LNCaP clone FGC (cell line): ENCODE measurements around the gene NIPAL4.

Source experiments
- DNase-seq: peaks from one replicate; pipeline ENCODE4 v3.0.0-alpha.2; 2011; ENCODE audit warnings: low read depth
- H3K4me3 ChIP-seq: 2 replicates; pipeline ENCODE4 v1.5.1; 2011; ENCODE audit warnings: mild to moderate bottlenecking, low read depth, low read length, control low read depth
- TF ChIP-seq, protein P1 (sequence below): IDR thresholded peaks from 2 replicates; pipeline ENCODE4 v1.5.1; 2012; ENCODE audit warnings: mild to moderate bottlenecking; ENCODE audit not compliant: control insufficient read depth, insufficient read depth; ENCODE audit errors: extremely low read depth

Gene NIPAL4

DNA sequence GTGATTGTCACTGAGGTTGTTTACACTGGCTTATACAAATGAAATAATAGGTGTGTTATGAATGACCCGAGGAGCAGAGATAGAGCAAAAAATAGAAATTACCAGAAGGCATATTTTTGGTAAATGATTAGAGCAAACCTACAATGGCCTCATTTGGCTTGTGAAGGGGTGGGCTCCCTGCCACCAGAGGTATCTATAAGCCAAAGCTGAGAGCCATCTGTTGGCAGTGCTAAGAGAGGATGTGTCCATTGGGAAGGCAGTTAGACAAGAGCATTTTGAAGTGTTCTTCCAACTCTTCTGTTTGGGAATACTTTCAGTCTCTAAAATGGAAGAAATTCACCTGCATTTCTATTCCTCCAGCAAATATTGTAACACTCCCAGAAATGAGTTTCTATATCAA is 10.6 kb downstream of the NIPAL4 start:
- TF ChIP-seq, protein P1, sequence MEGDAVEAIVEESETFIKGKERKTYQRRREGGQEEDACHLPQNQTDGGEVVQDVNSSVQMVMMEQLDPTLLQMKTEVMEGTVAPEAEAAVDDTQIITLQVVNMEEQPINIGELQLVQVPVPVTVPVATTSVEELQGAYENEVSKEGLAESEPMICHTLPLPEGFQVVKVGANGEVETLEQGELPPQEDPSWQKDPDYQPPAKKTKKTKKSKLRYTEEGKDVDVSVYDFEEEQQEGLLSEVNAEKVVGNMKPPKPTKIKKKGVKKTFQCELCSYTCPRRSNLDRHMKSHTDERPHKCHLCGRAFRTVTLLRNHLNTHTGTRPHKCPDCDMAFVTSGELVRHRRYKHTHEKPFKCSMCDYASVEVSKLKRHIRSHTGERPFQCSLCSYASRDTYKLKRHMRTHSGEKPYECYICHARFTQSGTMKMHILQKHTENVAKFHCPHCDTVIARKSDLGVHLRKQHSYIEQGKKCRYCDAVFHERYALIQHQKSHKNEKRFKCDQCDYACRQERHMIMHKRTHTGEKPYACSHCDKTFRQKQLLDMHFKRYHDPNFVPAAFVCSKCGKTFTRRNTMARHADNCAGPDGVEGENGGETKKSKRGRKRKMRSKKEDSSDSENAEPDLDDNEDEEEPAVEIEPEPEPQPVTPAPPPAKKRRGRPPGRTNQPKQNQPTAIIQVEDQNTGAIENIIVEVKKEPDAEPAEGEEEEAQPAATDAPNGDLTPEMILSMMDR, result no peak
- no peak overlapping the region for H3K4me3 ChIP-seq
- no peak for DNase-seq

DNA sequence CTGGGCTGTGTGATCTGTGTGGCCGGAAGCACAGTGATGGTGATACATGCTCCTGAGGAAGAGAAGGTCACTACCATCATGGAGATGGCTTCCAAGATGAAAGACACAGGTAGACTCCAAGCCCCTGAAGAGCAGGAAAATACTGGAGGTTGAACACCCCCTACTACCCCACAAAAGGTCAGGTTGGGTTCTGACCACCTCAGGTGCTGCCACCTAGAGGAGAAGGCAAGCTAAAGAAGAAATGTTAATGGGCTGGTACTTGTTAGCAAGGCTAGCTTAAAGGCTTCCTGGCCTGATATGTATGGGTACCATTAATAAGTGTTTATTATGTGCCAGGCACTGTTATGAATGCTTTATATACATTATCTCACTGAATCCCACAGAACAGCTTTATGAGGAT is 11.7 kb downstream of the NIPAL4 start:
- TF ChIP-seq, protein P1, result peak; percentile 50
- no peak overlapping the region for H3K4me3 ChIP-seq
- DNase-seq, result no peak

DNA sequence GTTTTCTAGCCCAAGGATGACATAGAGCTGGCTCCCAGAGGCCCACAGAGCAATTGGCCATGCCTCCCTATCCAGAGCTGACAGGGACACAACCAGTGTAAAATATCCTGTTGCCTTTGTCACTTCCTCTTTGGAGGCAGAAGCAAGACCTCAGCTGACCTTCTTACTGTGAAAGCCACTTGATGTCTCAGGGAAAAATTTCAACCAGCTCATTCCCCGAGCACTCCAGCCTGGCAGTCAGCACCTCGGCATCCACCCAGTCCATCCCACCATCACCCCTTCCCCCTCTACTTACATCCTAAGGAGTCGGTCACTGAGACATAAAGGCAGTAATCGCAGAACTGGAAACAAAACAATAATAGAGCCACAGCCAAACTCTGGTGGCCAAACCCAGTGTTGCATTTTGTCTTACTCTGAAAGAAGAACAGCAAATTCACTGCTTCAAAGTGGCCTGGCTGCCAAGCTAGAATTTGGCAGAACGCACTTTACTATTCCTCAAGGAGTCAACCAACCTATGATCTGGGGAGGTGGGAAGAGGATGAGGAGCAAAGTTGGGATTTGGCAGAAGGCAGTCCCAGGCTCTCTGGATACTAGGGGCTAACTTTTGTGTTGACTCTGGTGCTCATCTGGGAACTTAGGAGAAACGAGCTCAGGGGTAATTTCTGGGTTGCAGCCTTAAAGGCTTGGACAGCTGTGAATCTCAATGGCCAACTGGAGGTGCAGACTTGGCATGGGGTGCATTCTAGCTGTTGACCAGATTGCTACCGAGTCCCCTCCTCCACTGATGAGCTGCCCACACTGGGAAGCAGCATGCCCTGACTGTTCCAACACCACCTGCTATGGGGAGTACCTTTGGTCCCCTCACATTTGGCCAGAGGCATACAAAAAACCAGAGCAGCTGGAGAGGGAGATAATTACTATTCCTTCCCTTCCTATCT is 13.6 kb downstream of the NIPAL4 start:
- no peak overlapping the region for H3K4me3 ChIP-seq
- DNase-seq, result no peak
- TF ChIP-seq, protein P1, result no peak

DNA sequence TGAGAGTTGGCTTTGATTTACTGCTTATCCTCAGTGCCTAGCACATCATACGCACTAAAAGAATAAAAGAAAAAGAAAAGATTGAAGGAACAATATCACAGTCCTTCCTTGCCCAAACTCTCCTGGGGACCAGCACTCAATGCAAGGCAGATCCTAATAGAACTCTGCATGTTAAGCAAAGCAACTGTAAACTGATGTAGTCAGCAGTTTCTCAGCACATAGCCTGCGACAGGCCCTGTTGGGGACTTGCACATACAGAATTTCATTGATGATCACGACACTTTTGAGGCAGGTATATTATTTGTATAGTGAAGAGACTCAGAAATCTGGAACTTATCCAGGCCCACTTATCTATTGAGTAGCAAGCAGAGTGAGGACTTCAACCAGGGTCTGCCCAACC is 15.4 kb downstream of the NIPAL4 start:
- no peak overlapping the region for H3K4me3 ChIP-seq
- TF ChIP-seq, protein P1, result no peak
- no peak for DNase-seq

DNA sequence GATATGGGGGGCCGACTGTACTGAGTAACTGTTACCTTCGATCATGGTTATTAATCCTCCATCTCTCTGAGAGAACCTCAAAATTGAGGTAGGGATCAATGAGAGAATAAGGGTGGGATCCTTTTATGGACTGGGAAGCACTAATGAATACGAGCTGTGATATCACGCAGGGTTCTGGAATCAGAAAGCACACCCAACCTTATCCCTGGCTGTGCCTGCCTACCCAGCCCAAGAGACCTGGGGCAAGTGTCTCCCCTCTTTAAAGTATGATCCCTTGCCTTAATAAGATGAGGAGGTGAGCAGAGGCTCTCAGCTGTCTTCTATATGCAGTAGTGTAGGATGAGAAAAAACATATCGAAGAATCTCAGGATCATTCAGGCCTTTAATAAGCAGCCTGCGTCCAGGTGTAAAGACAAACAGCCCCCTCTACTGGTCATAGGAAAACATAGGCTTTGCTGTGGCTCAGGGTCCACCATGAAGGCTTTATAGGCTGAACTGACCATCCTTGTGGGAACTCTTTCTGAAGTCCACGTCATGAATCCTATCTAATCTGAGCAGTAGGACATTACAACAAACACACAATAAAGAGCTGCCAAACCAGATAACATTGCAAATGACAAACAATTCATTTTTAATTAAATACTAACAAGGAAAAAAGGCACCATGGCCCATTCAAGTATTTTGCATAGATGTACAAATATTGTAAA is 16.8 kb downstream of the NIPAL4 start:
- DNase-seq, result peak; percentile 34
- TF ChIP-seq, protein P1, result peak; percentile 84
- no peak overlapping the region for H3K4me3 ChIP-seq

DNA sequence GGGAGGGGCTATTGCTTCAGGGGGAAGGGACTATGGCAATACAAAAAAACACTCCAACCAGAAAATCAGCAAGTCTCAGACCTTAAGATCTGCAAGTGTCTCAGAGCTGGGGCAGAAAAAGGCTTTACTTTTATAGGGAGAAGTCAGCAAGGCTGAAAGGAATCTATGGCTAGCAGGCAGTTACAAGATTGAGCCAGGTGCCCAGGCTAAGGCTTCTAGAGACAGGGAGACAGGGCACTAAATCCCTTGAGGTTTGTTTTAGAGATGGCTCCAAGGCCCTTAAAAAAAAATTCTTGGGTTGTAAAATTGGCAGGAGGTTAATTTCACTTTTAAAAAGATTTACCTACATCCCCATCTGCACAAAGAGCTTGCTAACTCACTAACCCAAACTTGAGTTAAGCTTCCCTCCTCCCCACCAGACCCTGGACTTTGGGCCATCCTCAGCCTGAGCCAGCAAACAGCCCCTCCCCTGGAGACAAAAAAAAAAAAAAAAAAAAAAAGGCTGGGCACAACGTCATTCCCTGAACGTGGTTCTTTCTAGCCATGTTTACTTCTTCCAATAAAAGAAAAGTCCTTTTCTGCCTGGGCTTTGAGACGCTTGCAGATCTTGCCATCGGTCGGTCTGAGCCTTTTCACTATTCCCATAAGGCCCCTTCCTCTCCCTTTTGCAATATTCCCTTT is 17.9 kb downstream of the NIPAL4 start:
- H3K4me3 ChIP-seq, result no peak overlapping the region
- TF ChIP-seq, protein P1, result no peak

More for the DNA sequence above, 17.9 kb downstream of the NIPAL4 start:
- DNase-seq, result no peak
